Anterior cingulate cortex (tissue), 58 donors: ENCODE results near the gene IPPK.

Experiments used
- DNase-seq, 58 donors: peaks; one replicate each; lab custom pipeline; 2025; lab: John Stamatoyannopoulos, UW

IPPK gene

GRCh38 chr9:92617951-92618510 lies 51.9 kb downstream of the IPPK start:
- DNase-seq, result no peak

- DNase-seq, result no peak
Measured at GRCh38 chr9:92617195-92617813, 52.6 kb downstream of the IPPK start.

- no peak for DNase-seq
Measured at GRCh38 chr9:92616655-92617111, 53.2 kb downstream of the IPPK start.

GRCh38 chr9:92616199-92616641 lies 53.7 kb downstream of the IPPK start:
- DNase-seq, result no peak

GRCh38 chr9:92615790-92616189 lies 54.1 kb downstream of the IPPK start:
- no peak for DNase-seq

- DNase-seq, result peak in 4 of 58 donors; percentile 12 to 25 (median 14)
Measured at GRCh38 chr9:92614763-92615461, 55.0 kb downstream of the IPPK start.

- no peak for DNase-seq
Measured at GRCh38 chr9:92614123-92614510, 55.8 kb downstream of the IPPK start.

GRCh38 chr9:92613268-92614122 lies 56.4 kb downstream of the IPPK start:
- DNase-seq, result no peak

GRCh38 chr9:92612816-92613215 lies 57.1 kb downstream of the IPPK start:
- peak in 1 of 58 donors; percentile 44 for DNase-seq

- no peak for DNase-seq
Measured at GRCh38 chr9:92612292-92612691, 57.6 kb downstream of the IPPK start.

- DNase-seq, result no peak
Measured at GRCh38 chr9:92611621-92612285, 58.2 kb downstream of the IPPK start.

- DNase-seq, result no peak
Measured at GRCh38 chr9:92610470-92611420, 59.2 kb downstream of the IPPK start.

- DNase-seq, result peak in 25 of 58 donors; percentile 10 to 62 (median 27)
Measured at GRCh38 chr9:92608909-92609445, 61.0 kb downstream of the IPPK start.

GRCh38 chr9:92608241-92608908 lies 61.6 kb downstream of the IPPK start:
- DNase-seq, result no peak

GRCh38 chr9:92607773-92608172 lies 62.2 kb downstream of the IPPK start:
- peak in 9 of 58 donors; percentile 10 to 39 (median 23) for DNase-seq

GRCh38 chr9:92607088-92607487 lies 62.8 kb downstream of the IPPK start:
- peak in 1 of 58 donors; percentile 19 for DNase-seq

- no peak for DNase-seq
Measured at GRCh38 chr9:92605224-92605623, 64.7 kb downstream of the IPPK start.

GRCh38 chr9:92603990-92604389 lies 65.9 kb downstream of the IPPK start:
- DNase-seq, result no peak
